ENCODE results near the gene MRPL28. TPM values are rescaled to one million over a fixed set of nuclear protein-coding genes. Genes with fewer than 3 reads are reported as not detected.

Gene MRPL28
- polyA plus RNA-seq, 1 of the 3 experiments (the other 2 are of a cell fraction), result 320 TPM

DNA sequence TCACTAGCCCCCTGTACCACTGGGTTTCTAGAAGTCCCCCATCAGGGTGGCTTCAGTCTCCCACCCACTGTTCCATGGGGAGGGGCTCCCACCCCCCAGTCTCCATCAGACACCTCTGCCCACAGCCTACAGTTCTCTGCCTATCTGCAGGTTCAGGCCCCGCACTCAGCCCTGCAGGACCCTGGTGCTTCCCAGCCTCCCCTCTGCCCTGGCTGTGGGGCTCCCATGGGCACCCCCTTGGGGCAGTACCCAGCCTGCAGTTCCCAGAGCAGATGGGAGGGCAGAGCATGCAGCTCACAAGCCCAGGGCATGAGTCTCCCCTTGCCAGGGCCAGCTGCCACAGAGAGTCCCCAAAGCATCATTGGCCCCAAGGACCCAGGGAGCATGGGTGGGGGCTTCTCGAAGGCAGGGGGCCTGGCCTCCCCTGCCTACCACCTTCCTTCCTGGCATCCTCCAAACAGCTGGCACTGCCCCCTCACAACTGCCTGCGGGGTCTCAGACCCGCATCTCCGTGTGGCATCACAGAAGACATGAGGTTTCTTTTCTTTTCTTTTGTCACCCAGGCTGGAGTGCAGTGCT is 2.8 kb upstream of the MRPL28 start:
- Histone ChIP-seq H4K20me1 (ENCODE audit: insufficient read depth) (no peaks in the 10 kb centered on the region), H3K27me3 (ENCODE audit: insufficient read depth) (no peaks in the 10 kb centered on the region), H3F3A (replicated peaks; ENCODE audit: insufficient read depth) (peaks cover 5% of the 10 kb centered on the region), H3K9me2 (no peaks in the 10 kb centered on the region), H3K4me2 (no peak overlapping the region), H3K4me1 (ENCODE audit: control insufficient read depth in 1 of 2, insufficient read depth in 2 of 2, low read depth in 1 of 2, low read length in 1 of 2) (peaks cover 8 to 20% of the 10 kb centered on the region in 2 experiments; a peak in 2 of 4 replicates), H3K4me3 (ENCODE audit: low read depth in 2 of 2, low read length in 1 of 2) (no peak overlapping the region), H3K9ac (no peak overlapping the region), H3K27ac (ENCODE audit: low read depth in 2 of 2, low read length in 1 of 2) (no peak overlapping the region), H2AFZ (ENCODE audit: low read depth) (no peak overlapping the region), H3K79me2 (ENCODE audit: insufficient read depth) (no peaks in the 10 kb centered on the region; the same call in 1 of the 2 replicates), H3K36me3 (replicated peaks in 1 of 2; ENCODE audit: control insufficient read depth in 1 of 2, insufficient read depth in 2 of 2, low read length in 1 of 2) (peaks cover 2 to 65% of the 10 kb centered on the region in 2 experiments), H3K9me3 (no peaks in the 10 kb centered on the region)
- ChIA-PET POLR2A (no interaction called here), CTCF (no interaction called here)
- 100% methylated on average over 3 of the region's 5 CpGs for WGBS (ENCODE audit: low lambda C conversion rate)
- no peak for DNase-seq
- TF ChIP-seq GABPA (IDR thresholded peaks at IDR 0.05; ENCODE audit: low read depth) (no peak), RFX5 (IDR thresholded peaks at IDR 0.05; ENCODE audit: low read length) (no peak), JUND (IDR thresholded peaks at IDR 0.05) (no peak), MXI1 (IDR thresholded peaks at IDR 0.05; ENCODE audit: low read depth, low read length) (no peak), SIN3A (IDR thresholded peaks at IDR 0.05; ENCODE audit: borderline replicate concordance, low read depth, low read length) (no peak), NRF1 (IDR thresholded peaks at IDR 0.05; ENCODE audit: low read depth, low read length) (no peak), EZH2phosphoT487 (IDR thresholded peaks at IDR 0.05; ENCODE audit: borderline replicate concordance, low read depth) (no peak), TAF1 (IDR thresholded peaks at IDR 0.05; ENCODE audit: borderline replicate concordance, low read depth, low read length) (no peak), RAD21 (IDR thresholded peaks at IDR 0.05; ENCODE audit: low read length) (no peak)
- TF ChIP-seq, protein P1, sequence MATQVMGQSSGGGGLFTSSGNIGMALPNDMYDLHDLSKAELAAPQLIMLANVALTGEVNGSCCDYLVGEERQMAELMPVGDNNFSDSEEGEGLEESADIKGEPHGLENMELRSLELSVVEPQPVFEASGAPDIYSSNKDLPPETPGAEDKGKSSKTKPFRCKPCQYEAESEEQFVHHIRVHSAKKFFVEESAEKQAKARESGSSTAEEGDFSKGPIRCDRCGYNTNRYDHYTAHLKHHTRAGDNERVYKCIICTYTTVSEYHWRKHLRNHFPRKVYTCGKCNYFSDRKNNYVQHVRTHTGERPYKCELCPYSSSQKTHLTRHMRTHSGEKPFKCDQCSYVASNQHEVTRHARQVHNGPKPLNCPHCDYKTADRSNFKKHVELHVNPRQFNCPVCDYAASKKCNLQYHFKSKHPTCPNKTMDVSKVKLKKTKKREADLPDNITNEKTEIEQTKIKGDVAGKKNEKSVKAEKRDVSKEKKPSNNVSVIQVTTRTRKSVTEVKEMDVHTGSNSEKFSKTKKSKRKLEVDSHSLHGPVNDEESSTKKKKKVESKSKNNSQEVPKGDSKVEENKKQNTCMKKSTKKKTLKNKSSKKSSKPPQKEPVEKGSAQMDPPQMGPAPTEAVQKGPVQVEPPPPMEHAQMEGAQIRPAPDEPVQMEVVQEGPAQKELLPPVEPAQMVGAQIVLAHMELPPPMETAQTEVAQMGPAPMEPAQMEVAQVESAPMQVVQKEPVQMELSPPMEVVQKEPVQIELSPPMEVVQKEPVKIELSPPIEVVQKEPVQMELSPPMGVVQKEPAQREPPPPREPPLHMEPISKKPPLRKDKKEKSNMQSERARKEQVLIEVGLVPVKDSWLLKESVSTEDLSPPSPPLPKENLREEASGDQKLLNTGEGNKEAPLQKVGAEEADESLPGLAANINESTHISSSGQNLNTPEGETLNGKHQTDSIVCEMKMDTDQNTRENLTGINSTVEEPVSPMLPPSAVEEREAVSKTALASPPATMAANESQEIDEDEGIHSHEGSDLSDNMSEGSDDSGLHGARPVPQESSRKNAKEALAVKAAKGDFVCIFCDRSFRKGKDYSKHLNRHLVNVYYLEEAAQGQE (IDR thresholded peaks at IDR 0.05; ENCODE audit: low read depth, low read length), result no peak

DNA sequence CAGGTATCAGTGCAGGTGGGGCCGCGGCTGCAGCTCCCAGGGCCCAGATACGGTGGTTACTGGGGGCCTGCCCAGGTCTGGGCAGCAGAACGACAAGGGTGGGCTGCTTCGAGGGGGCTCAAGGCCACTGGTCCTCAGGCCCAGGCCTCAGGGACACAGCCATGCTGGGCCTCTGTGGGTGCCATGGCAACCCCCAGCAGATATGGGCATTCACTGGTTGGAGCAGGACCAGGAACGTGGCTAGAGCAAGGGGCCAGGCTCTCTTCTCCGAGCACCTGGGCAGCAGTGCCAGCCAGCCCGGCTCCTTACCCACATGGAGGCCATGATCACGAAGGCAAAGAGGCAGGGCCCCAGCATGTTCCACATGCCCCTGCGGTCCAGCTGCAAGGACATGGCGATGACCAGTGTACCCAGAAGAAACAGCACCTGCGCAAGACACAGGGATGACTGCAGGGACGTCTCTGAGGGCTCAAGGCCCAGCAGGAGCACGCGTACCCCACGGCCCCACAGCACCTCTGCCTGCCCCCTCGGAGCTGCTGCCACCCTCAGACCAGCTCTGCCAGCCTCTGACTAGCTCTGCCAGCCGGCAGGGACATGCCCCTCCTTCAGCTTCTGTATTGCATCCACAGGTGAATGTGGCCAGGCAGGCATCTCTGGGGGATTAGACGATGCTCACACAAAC is 2.1 kb upstream of the MRPL28 start:
- no peak overlapping the region for H3K4me3 ChIP-seq (ENCODE audit: low read depth in 2 of 2, low read length in 1 of 2)
- H3K4me1 ChIP-seq (ENCODE audit: control insufficient read depth in 1 of 2, insufficient read depth in 2 of 2, low read depth in 1 of 2, low read length in 1 of 2), result peaks cover 8 to 20% of the 10 kb centered on the region in 2 experiments; a peak in 2 of 4 replicates
- 100% methylated on average over 6 of the region's 19 CpGs for WGBS (ENCODE audit: low lambda C conversion rate)
- ChIA-PET POLR2A (no interaction called here), CTCF (no interaction called here)
- H3K9me2 ChIP-seq, result no peaks in the 10 kb centered on the region
- no peaks in the 10 kb centered on the region; the same call in 1 of the 2 replicates for H3K79me2 ChIP-seq (ENCODE audit: insufficient read depth)
- no peaks in the 10 kb centered on the region for H3K27me3 ChIP-seq (ENCODE audit: insufficient read depth)
- TF ChIP-seq FOXM1 (IDR thresholded peaks at IDR 0.05; ENCODE audit: low read depth) (no peak), TAF1 (IDR thresholded peaks at IDR 0.05; ENCODE audit: borderline replicate concordance, low read depth, low read length) (no peak), RXRA (IDR thresholded peaks at IDR 0.05; ENCODE audit: borderline replicate concordance, low read depth) (no peak)
- TF ChIP-seq, protein P2, sequence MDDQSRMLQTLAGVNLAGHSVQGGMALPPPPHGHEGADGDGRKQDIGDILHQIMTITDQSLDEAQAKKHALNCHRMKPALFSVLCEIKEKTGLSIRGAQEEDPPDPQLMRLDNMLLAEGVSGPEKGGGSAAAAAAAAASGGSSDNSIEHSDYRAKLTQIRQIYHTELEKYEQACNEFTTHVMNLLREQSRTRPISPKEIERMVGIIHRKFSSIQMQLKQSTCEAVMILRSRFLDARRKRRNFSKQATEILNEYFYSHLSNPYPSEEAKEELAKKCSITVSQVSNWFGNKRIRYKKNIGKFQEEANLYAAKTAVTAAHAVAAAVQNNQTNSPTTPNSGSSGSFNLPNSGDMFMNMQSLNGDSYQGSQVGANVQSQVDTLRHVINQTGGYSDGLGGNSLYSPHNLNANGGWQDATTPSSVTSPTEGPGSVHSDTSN (IDR thresholded peaks at IDR 0.05), result no peak
- TF ChIP-seq, protein P3, sequence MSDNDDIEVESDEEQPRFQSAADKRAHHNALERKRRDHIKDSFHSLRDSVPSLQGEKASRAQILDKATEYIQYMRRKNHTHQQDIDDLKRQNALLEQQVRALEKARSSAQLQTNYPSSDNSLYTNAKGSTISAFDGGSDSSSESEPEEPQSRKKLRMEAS (IDR thresholded peaks at IDR 0.05; ENCODE audit: low read depth), result no peak
- H2AFZ ChIP-seq (ENCODE audit: low read depth), result no peak overlapping the region
- no peak for DNase-seq
- no peaks in the 10 kb centered on the region for H3K9me3 ChIP-seq
- H3F3A ChIP-seq (replicated peaks; ENCODE audit: insufficient read depth), result peaks cover 5% of the 10 kb centered on the region
- H3K9ac ChIP-seq, result no peak overlapping the region
- no peak overlapping the region for H3K27ac ChIP-seq (ENCODE audit: low read depth in 2 of 2, low read length in 1 of 2)
- no peak overlapping the region for H3K4me2 ChIP-seq
- H3K36me3 ChIP-seq (replicated peaks in 1 of 2; ENCODE audit: control insufficient read depth in 1 of 2, insufficient read depth in 2 of 2, low read length in 1 of 2), result peaks cover 2 to 69% of the 10 kb centered on the region in 2 experiments
- no peaks in the 10 kb centered on the region for H4K20me1 ChIP-seq (ENCODE audit: insufficient read depth)

Measured in SK-N-SH (cell line).